ES-I3 (cell line): ENCODE results near the gene ESRP2.

ENCODE experiments used
- H3K36me3 ChIP-seq: 2 replicates; pipeline ENCODE4 v1.6.1; 2013; ENCODE audit warnings: mild to moderate bottlenecking, low read length, control low read depth, moderate library complexity; ENCODE audit not compliant: insufficient read depth
- H3K4me1 ChIP-seq: 2 replicates; pipeline ENCODE4 v1.6.1; 2013; ENCODE audit warnings: mild to moderate bottlenecking, control low read depth, low read length; ENCODE audit not compliant: insufficient read depth
- H3K9ac ChIP-seq: 2 replicates; pipeline ENCODE4 v1.6.1; 2013; ENCODE audit warnings: low read depth, mild to moderate bottlenecking, low read length, moderate library complexity
- H3K9me3 ChIP-seq: 2 replicates; pipeline ENCODE4 v1.6.1; 2013; ENCODE audit warnings: mild to moderate bottlenecking, low read length, moderate library complexity; ENCODE audit not compliant: control insufficient read depth, insufficient read depth

Gene ESRP2

DNA sequence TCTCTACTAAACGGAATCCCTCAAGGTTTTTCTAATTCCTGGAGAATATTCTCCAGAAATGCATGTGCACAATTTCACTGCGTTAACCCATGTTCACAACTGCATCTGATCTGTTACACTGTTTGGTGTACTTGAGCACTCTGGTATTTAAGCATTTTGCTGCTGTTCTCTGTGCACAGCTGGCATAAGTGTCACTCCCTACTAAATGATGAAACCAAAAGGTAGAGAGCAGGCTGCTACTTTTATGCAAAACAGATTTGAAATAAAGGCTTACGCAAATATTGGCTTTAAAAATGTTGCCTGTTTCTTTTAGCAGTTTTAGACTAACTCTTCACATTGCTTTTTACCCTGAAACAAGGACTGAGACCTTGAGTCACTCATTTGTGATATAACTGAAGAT is 41.7 kb downstream of the ESRP2 start:
- no peaks in the 10 kb centered on the region for H3K9me3 ChIP-seq
- H3K4me1 ChIP-seq, result no peaks in the 10 kb centered on the region
- H3K36me3 ChIP-seq, result no peaks in the 10 kb centered on the region
- H3K9ac ChIP-seq, result no peak overlapping the region

DNA sequence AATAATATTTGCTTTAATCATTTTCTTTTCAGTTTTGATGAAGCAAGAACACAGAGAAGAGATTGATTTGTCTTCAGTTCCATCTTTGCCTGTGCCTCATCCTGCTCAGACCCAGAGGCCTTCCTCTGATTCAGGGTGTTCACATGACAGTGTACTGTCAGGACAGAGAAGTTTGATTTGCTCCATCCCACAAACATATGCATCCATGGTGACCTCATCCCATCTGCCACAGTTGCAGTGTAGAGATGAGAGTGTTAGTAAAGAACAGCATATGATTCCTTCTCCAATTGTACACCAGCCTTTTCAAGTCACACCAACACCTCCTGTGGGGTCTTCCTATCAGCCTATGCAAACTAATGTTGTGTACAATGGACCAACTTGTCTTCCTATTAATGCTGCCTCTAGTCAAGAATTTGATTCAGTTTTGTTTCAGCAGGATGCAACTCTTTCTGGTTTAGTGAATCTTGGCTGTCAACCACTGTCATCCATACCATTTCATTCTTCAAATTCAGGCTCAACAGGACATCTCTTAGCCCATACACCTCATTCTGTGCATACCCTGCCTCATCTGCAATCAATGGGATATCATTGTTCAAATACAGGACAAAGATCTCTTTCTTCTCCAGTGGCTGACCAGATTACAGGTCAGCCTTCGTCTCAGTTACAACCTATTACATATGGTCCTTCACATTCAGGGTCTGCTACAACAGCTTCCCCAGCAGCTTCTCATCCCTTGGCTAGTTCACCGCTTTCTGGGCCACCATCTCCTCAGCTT is 45.0 kb downstream of the ESRP2 start:
- H3K9me3 ChIP-seq, result 0 out of 2 replicates have a peak, but pooled peaks cover 4% of the 10 kb centered on the region
- no peak overlapping the region for H3K9ac ChIP-seq
- no peaks in the 10 kb centered on the region for H3K36me3 ChIP-seq
- H3K4me1 ChIP-seq, result no peaks in the 10 kb centered on the region

DNA sequence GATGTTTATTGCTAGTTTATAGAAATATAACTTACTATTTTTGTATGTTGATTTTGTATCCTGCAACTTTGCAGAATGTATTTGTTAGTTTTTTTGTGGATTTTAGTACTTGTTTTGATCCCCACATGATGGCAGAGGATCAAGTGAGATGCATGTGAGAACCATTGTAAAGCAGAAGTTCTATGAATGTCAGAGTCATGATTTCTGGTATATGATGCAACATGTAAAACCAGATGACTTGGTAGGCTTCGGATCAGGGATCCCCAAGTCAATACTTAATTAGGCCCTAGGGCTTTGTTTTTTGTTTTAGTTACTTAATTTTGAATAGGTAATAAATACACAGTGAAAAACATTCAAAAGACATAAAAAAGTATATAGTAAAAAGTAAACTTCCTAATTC is 45.8 kb downstream of the ESRP2 start:
- Histone ChIP-seq H3K4me1 (no peaks in the 10 kb centered on the region), H3K9ac (no peak overlapping the region), H3K9me3 (0 out of 2 replicates have a peak, but pooled peaks cover 4% of the 10 kb centered on the region), H3K36me3 (no peaks in the 10 kb centered on the region)

DNA sequence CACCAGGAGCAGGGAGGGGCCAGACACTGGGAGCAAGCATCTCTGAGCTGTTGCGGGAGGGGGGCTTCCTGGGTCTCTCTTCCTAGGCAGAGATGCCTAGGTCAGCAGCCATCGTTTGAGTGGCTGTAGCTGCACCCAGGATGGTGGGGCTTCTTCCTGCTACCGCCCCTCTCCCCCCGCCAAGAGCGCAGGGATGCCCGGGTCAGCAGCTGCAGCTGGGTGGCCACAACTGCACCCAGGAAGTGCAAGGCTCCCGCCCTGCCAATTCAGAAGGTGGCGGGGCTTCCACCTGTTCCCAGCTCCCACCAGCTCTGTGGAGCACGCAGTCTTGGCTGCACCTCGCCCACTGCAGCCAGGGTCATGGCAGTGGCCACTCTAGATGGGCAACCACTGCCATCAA is 47.8 kb downstream of the ESRP2 start:
- H3K4me1 ChIP-seq, result no peaks in the 10 kb centered on the region
- H3K36me3 ChIP-seq, result no peaks in the 10 kb centered on the region
- H3K9ac ChIP-seq, result no peak overlapping the region
- 0 out of 2 replicates have a peak, but pooled peaks cover 4% of the 10 kb centered on the region for H3K9me3 ChIP-seq

DNA sequence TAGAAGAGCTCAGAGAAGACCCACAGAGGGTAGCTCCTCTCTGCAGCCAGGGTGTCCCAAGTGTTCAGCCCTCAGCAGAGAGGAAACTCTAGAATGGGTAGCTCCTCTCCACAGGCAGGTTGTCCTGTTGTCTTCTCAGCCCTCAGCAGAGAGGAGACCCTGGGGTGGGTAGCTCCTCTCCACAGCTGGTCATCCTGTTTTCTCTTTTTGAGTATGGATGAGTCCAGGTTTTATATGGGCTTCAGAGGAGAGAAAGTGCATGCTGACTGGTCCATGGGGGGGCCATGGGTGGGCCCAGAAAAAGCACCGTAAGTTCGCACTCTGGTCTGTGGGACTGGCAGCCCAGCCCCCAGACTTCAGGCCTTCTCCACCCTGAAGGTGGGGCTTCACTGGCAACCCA is 48.4 kb downstream of the ESRP2 start:
- Histone ChIP-seq H3K4me1 (no peaks in the 10 kb centered on the region), H3K9ac (no peak overlapping the region), H3K9me3 (0 out of 2 replicates have a peak, but pooled peaks cover 4% of the 10 kb centered on the region), H3K36me3 (peaks cover 3% of the 10 kb centered on the region; the same call in 1 of the 2 replicates)

DNA sequence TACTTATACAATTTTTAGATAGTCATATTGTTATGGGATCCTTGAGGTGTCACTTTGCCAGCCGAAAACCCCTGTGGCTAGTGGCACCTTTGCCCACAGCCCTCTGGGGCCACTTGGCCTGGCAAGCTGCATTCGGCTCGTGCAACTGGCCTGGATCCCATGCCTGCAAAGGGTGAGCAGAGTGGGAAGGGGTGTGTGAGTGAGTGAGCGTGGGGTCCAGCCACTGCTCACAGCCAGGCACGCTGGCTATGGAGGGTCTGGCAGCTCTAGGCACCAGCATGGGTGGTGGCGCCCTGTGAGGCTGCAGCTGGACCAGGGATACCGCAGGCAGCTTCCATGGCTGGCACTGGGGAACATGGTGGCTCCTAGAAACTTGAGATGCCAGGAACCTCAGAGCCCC is 49.0 kb downstream of the ESRP2 start:
- H3K36me3 ChIP-seq, result peaks cover 3% of the 10 kb centered on the region; the same call in 1 of the 2 replicates
- H3K9ac ChIP-seq, result no peak overlapping the region

DNA sequence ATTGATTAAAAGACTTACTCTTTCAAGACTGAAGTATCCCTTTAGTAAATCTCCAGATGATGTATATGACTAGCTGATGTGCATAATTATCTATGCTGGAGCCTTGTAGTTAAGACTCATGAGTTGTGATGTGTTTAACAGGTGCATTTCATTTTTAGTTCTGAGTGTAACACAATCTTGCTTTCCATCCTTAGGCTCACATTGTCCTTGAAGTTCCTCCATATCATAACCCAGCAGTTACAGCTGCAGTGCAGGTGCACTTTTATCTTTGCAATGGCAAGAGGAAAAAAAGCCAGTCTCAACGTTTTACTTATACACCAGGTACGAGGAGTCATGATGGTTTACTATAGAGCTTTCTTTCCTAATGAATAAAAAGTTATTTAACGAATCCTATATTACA is 52.9 kb downstream of the ESRP2 start:
- peaks cover 6% of the 10 kb centered on the region; the same call in 1 of the 2 replicates for H3K36me3 ChIP-seq

More for the DNA sequence above, 49.0 kb downstream of the ESRP2 start:
- H3K4me1 ChIP-seq, result no peaks in the 10 kb centered on the region
- H3K9me3 ChIP-seq, result 0 out of 2 replicates have a peak, but pooled peaks cover 4% of the 10 kb centered on the region

DNA sequence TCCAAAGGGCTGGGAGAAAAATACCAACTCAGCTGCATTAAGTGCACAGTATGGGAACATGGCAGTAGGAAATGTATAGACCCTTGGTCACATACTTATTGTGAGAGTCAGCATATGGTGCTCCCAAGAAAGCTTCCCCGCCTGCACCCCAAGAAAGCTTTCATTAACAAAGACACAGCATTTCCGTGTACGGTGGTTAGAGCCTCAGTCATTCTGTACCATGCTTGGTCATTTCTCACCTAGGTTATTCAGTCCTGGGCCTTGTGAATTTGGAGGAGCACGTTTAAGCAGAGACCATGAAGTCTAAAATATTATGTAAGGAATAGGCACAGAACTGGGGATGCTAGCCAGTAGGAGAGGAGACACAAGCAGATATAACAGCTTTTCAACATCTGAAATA is 56.1 kb downstream of the ESRP2 start:
- Histone ChIP-seq H3K36me3 (peaks cover 6% of the 10 kb centered on the region; the same call in 1 of the 2 replicates), H3K4me1 (no peaks in the 10 kb centered on the region), H3K9me3 (no peaks in the 10 kb centered on the region), H3K9ac (no peak overlapping the region)

More for the DNA sequence above, 52.9 kb downstream of the ESRP2 start:
- H3K9me3 ChIP-seq, result 0 out of 2 replicates have a peak, but pooled peaks cover 4% of the 10 kb centered on the region
- no peak overlapping the region for H3K9ac ChIP-seq
- H3K4me1 ChIP-seq, result no peaks in the 10 kb centered on the region

DNA sequence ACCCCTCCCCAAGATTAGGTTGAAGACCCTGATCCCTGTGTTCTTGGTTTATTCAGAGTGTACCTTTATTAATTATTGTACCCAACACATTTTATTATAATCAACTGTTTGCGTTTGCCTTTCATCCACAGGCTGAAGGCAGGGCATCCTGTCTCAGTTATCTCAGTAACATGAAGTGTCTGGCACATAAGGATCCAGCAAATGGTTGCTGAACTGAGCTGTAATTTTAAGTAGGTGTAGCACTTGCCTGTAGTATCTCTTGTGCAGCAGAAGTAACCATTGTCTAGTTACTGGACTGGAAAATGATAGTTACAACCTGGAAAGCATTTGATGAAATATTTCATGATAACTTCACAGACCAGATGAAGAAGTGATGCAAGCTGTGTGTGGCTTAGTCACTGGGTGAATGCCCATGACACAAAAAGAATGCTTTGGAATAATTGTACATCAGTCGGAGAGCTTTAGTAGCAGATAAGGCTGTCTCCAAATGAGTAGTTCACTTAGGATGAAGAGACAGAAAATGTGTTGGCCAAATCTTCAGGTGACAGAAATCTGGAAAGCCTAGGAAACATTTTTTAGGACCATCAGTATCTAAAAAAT is 56.6 kb downstream of the ESRP2 start:
- peaks cover 6% of the 10 kb centered on the region; the same call in 1 of the 2 replicates for H3K36me3 ChIP-seq
- H3K9ac ChIP-seq, result no peak overlapping the region
- H3K4me1 ChIP-seq, result no peaks in the 10 kb centered on the region

More for the DNA sequence above, 56.6 kb downstream of the ESRP2 start:
- no peaks in the 10 kb centered on the region for H3K9me3 ChIP-seq
